ENCODE measurements around the gene ADAM12.

Gene ADAM12

DNA sequence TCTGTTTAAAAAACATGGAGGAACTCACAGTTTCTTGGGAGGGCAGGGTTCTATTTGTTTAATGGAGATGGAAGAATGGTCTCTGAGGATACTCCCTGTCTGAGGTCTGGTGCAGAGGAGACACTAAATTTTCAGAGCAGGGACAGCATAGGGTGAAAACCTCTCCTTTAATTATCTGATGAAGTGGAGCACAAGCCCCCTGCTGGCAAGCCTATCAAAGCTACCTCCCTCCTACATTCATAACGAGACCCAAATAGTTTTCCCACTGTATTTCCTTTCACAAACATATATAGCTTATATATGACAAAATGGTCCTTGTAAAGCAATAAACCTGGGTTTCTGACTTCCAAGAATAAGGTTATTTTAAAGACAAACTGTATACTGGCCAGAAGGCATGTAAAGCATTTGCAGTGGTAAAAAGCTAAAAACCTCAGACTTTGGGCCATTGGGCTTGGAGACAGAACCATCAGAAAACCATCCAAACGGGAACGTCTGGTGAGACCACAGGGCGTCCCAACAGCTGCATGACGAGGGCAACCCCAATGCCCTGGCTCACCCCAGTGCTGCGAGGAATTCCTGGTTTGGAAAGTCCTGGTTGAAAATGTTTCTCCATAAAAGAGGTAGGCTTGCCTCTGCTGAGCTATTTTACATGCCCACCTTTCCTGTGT is 290.6 kb downstream of the ADAM12 start:
- TF ChIP-seq, protein P1, sequence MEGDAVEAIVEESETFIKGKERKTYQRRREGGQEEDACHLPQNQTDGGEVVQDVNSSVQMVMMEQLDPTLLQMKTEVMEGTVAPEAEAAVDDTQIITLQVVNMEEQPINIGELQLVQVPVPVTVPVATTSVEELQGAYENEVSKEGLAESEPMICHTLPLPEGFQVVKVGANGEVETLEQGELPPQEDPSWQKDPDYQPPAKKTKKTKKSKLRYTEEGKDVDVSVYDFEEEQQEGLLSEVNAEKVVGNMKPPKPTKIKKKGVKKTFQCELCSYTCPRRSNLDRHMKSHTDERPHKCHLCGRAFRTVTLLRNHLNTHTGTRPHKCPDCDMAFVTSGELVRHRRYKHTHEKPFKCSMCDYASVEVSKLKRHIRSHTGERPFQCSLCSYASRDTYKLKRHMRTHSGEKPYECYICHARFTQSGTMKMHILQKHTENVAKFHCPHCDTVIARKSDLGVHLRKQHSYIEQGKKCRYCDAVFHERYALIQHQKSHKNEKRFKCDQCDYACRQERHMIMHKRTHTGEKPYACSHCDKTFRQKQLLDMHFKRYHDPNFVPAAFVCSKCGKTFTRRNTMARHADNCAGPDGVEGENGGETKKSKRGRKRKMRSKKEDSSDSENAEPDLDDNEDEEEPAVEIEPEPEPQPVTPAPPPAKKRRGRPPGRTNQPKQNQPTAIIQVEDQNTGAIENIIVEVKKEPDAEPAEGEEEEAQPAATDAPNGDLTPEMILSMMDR (IDR thresholded peaks at IDR 0.05; ENCODE audit: low read depth, low read length) = no peak

DNA sequence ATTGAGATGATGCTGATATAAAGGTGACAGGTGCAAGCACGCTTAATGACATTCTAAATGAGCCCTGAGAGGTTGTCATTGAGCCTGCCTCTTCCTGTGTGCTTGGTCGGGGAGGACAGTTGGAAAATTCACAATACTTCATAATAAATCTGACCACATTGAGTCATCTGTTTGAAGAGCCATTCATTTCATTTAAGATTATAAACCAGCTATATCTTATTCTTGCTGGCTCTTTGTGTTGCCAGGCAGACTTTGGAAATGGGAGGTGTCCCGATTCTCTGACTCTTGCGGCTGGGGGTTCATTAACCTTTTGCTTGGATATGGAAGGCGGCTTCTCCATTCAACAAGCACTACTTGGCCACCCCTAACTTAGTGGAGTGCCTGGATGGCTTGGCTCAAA is 293.7 kb downstream of the ADAM12 start:
- DNase-seq (ENCODE audit: extremely low read depth, low read depth) = no peak
- TF ChIP-seq, protein P1 (IDR thresholded peaks at IDR 0.05; ENCODE audit: low read depth, low read length) = no peak

More for the DNA sequence above, 290.6 kb downstream of the ADAM12 start:
- no peak for DNase-seq (ENCODE audit: extremely low read depth, low read depth)

DNA sequence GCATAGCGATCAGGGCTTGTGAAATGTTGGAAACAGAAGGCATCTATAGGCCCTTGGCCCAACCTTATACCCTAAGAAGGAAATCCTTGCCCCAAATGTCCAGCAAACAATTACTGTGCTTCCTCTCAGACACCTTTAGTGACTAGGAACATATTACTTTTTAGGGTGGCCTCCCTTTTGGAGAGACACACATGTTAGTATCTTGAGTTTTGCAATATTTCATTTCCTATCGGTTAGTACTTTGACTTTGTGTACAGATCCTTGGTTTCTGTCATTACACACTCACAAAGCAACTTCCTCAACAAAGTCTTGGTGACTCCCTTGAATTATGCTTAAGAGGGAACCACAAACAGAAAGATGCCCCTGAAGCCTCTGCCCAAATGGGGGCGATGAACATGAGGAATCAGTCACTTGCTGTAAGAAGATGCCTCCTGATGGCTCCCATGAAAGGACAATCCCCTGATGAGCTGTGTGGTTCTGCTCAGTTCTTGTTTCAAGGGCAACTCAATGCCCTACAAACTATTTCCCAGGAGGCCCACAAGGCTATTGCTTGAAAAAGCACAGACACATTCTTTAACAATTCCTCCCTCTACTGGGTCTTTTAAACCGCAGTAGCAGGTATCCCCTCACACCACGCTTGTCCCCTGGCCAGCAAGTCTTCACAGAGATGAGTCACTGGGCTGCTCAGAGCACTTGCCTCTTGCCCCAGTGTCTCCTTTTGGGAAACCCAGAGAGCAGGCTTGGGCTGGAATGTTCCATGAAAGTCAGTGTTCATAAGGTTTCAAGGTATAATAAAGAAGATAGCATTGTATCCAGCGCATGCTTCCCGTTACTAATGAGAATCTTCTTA is 295.7 kb downstream of the ADAM12 start:
- DNase-seq (ENCODE audit: extremely low read depth, low read depth) = no peak
- TF ChIP-seq, protein P1 (IDR thresholded peaks at IDR 0.05; ENCODE audit: low read depth, low read length) = no peak

DNA sequence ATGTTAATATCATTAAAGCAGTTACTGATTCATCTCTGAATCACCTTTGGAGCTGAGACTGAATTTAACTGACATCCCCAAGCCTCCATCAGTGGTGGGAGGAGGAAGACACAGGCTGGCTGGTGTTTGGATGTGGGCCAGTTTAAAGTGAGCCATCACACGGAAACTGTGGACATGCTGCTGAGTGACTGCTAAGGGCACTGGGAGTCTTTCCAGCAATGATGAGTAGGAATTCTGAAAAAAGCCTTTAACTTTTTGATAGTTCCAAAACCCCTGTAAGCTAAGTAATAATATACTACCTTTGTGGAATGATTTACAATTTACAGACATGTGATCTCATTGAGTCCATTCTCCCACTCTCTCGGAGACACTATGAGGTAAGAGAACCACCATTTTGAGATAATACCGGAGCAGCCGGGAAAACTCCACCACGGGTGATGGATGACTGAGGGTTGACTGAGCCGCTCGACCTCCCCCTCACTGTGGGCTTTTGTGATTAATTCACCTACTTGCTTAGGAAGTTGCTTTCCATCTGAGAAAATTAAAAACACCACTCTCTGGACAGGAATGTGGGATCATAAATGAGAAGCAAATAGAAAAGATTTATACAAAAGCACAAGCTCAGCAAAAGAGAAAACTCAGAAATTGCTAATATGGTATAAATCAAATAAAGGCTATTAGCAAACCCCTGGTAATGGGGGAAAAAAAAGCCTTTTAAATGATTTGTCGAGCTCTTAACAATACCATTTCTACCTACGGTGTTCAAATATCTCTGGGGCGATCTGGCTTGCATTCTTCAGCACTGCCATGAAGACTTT is 297.2 kb downstream of the ADAM12 start:
- peak; percentile 72 for DNase-seq (ENCODE audit: extremely low read depth, low read depth)

DNA sequence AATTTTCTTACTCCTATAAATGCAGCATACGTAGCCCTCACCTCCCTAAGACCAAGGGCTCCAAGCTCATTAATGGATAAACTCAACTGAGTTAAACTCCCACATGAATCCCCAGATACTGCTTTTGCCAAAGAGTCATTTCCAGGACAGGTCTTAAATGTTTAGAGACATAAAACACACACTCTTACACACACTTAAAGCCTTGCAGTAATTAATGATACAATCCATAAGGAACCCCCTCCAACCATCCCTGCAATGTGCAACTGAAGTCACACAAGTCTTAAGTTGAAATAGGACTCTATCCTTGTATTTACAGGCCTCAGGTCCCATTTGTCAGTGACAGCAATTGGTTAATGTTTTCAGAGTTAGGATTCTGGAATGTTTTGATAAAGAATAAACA is 297.8 kb downstream of the ADAM12 start:
- no peak for DNase-seq (ENCODE audit: extremely low read depth, low read depth)
- TF ChIP-seq, protein P1 (IDR thresholded peaks at IDR 0.05; ENCODE audit: low read depth, low read length) = no peak

More for the DNA sequence above, 297.2 kb downstream of the ADAM12 start:
- TF ChIP-seq, protein P1 (IDR thresholded peaks at IDR 0.05; ENCODE audit: low read depth, low read length) = no peak

DNA sequence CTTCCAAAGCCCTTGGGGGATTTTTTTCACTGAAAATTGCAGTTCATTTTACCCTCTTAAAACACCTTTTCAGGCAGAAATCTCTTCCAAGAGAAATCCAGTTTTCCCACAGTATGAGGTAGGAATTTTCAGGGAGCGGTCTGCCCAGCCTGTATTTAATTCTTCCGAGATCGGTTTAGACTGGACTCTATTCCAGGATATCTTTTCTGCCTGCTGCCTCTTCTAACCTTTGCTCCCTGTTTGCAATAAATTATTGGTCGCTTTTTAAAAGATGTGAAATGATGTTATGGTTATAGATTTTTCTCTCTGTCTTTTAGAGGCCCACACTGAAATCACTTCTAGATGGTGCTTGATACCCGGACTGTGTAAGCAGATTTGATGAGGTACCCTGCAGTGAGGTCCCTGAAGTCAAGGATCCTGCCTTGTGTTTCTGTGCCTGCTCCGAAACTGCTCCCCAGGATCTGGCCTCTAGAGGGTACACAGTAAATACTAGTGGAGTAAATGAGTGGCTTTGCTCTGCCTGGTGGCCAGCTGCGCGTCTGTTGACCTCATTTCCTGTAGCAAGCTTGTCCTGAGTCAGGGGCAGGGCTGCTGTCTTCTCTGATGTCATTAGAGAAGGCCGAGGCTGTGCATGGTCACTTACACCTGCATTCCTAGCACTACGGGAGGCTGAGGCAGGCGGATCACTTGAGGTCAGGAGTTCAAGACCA is 300.3 kb downstream of the ADAM12 start:
- TF ChIP-seq, protein P1 (IDR thresholded peaks at IDR 0.05; ENCODE audit: low read depth, low read length) = no peak
- no peak for DNase-seq (ENCODE audit: extremely low read depth, low read depth)

All from AG09319 (cell line).